ENCODE measurements around the gene CFL2.

DNA sequence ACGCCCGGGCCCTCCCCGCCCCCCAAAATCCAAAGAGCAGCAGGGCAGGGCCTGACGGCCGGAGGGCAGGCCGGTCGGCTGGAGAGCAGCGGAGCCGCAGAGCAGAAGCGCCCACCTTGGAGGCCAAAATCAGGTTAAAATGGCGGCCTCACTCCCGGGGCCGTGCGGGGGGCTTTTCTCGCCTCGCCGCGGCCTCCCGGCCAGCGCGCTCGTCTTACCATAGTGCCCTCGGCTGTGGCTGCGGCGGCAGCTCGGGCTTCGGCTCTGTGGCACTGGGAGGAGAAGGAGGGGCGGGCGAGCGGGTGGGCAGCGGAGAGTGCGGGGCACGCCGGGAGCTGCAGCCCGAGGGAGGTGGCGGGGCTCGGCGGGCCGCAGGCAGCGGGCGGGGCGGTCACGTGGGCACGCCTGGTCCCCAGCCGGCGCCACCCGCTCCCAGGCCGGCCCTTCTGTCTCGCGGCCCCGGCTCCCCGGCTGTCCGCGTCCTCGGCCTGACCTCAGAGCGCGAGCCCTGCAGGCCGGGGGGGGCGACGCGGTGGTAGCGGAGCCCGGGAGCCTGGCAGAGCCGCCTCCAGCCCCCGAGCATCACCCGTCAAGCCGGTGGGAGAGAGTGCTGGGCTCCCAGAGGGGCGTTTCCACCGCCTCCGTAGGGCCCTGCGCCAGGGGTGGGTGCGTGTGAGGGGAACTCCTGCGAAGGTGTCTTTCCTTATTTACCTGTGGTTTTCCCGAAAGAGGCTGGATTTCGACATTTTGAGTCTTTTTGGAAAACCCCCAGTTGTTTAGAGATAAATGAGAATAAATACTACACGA, at the start of gene CFL2:
- TF ChIP-seq CTCF (IDR thresholded peaks at IDR 0.05) (peak in 1 of 4 experiments; percentile 6), POLR2A (IDR thresholded peaks at IDR 0.05) (peak; percentile 78 to 79)
